ENCODE results near the gene COL18A1.
"Not testable (repeated sequence)": the region's sequence is repeated elsewhere in the genome, so short reads cannot be mapped to it uniquely, and the experiment has no call there.

The COL18A1 gene

DNA sequence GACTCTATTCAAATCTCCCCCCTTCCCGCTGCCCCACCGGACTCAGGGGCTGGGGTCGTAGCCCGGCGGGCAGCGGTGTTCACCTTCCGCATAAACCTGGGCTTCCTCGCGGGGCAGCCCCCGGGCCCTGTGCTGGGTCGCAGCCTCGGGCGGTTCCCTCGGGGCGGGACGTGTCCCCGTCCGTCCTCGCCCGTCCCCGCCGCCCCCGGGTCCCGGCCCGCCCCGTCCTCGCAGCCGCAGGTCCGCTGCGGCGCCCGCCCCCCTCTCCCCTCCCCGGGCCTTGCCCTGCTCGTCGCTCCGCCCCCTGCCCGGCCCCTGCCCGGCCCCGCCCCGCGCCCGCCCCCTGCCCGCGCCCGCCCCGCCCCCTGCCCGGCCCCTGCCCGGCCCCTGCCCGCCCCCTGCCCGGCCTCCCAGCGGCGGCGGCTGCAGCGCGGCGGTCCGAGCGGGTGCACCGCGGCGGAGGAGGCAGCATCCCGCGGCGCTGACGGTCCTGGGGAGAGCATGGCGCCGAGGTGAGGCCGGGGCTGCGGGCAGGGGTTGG lies at the start of gene COL18A1:
Gene COL18A1 (plus strand): TSS at position 436 of the 541 bp plus-strand sequence. CDS start 66 bp downstream, at position 502.
- peak; percentile 90 for DNase-seq

DNA sequence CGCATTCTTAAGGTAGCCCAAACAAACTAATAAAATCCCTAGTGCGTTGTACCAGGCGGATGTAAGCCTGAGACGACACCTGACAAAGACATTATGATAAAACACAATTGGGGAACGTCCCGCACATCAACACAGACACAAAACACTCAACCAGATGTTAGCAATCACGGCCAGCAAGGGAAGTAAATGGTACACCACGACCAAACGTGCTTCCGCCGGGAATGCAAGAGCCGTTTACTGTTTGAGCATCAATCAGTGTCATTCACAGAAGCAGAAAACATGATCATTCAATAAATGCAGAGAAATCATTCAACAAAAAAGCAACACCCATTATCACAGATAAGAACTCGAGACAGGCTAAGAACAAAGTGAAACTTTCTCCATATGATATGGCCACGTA lies 49.4 kb upstream of the COL18A1 start:
- DNase-seq, result no peak

DNA sequence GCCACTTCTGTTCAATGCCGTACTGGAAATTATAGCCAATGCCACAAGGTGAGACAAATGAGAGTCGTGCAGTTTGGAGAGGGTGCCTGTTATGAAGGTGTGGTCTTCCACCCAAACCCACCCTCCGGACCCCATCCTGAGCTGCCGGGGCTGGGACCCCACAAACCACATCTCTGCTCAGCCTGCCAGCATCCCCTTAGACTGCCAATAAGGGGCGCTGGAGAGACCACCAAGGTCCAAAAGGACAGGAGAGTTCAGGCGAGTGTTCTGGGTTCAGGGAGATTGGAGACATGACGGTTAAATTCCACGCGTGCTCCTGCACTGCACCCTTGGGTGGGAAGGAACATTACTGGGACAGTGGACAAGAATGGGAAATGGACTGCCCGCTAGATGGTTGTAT lies 48.7 kb upstream of the COL18A1 start:
- DNase-seq, result no peak

DNA sequence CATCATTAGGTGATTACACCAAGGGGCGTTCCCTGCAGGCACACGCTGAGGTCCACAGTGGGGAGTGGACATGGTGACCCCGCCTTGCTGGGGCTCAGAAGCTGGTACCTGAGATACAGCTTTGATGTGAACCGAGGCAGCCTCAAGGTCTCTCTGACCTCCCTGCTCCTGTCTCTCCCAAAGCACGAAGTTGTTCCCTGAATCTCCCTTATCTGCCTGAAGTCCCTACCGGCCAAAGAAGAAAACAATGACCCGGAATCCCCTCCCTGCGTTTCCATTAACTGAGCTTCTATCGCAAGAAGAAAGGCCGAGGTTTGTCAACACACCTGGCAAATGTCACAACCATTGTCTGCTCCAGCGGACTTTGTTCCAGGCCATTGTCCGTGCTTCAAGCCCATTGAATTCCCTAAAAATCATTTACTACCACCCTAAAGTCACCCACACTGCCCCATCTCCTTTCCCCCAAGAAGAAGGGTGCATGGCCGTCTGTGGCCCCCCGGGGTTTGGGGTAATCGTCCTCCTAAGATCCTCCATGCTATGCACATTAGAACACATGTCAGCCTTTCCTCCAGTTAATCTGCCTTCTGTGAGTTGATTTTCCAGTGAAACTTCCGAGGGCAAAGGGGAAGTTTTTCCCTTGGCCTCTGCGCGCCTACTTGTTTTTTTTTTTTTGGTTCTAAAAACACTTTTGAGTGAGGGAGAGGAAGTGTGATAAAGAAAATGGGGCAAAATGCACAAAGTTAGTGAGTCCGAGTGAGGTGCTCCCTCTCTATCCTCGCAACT lies 48.1 kb upstream of the COL18A1 start:
- no peak for DNase-seq

DNA sequence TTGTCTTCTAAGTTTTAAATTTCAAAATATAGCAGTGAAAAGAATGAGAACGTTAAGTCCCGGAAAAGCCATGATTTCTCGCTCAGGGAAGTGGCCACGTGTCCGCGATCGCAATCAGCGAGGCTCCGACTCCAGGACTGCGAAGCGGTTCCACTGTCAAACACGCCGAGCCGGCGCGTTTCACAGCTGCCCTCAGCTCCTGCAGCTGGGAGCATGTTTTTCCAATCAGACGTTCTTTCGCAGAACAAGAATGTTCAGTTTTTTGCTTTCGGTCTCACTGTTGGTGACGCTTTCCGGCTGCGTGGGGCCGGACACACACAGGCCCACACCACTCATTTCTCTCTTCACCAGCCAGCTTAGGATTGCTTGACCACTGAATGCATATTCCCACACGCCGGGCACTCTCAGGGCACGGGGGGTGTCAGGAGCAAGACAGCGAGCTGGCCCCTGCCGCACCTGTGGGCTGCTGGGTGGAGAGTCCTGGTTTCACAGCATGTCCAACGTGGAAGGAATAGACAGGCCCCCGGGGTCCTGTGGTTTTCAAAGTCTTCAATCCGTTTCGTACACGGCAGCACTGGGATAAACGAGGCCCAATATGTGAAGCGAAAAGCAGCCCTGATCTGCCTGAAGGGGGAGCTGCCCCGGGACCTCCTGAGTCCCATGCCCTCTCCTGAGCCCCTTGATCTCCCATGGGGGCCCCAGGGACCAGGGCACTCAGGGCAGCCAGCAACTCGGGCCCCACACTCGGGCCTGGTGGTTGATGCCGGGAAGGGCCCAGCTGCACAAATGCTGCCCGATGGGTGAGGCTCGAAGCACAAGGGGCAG lies 47.3 kb upstream of the COL18A1 start:
- DNase-seq, result no peak

DNA sequence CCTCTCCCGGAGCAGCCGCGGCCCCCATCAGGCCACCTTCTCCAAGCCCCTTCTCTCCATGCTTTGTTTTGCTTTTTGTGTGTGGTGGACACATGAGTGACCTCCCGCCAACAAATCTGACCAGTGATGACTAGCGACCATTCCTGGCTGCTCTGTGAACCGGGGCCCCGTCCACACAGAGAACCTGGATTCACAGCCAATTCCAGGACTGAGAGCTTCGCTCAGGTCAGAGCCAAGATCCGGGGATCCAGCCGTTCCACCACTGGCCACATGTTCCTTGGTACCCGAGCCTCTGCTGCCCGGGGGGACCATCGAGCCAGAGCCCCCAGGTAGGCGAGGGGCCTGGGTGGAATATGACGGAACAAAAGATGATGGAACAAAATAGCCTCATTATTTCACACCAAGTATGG lies 46.7 kb upstream of the COL18A1 start:
- no peak for DNase-seq

DNA sequence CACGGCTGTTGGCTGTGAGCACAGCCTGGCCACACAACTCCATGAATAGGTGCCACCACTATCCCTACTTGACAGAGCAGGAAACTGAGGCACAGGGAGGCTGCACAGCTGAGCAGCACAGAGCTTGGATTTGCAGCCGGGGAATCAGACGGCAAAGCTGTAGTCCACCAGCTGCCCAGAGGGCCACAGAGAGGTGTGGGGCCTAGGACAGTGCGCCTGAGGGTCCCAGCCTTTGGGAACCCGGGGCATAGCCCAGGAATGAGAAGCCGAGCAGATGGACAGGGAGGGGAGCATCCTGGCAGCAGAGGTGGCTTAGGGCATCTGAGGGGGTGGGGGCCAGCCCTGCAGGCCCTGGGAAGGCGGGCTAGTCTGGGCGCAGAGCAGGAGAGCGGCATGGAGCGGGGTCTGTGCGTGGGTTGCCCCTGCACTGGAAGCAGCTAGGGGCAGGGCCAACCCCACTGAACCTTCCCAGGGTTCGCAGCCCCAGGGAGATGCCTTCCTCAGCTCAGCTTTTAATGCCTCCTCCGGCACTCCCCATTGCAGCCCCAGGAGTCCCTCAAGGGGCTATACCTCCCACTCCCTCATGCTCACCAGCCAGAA lies 46.2 kb upstream of the COL18A1 start:
- DNase-seq, result no peak

DNA sequence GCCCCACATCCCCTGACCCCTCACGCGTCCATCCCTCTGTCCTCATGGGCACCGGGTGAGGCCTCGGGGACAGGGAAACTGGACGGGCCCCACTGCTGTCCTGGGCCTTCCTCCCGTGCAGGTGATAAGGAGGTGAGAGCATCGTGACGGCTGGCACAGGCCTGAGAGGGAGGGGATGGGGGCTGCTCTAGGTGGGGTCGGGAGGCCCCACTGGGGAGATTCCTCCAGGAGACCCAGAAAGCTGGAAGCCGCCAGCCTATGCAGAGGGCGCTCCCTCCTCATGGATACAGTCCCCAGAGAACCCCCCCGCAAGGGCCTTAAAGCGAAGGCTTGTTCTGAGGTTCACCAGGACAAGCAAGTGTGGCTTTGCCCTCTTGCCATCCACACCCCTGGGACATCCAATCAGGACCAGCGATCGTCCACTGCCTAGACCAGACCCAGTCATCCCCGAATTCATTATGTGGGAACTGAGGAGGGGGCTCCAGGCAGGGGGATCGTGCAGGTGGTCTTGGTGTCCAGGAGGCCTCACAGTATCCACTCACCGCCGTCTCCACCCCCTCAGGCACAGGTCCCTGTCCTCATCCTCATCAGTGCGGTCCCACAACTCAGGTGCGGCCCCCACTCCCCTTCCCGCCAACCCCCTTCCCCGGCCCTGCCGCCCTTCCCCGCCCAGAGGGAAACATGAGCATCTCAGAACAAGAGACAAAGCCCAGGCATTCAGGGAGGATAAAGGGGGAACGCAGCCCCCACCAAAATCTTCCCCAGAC lies 45.3 kb upstream of the COL18A1 start:
- no peak for DNase-seq

DNA sequence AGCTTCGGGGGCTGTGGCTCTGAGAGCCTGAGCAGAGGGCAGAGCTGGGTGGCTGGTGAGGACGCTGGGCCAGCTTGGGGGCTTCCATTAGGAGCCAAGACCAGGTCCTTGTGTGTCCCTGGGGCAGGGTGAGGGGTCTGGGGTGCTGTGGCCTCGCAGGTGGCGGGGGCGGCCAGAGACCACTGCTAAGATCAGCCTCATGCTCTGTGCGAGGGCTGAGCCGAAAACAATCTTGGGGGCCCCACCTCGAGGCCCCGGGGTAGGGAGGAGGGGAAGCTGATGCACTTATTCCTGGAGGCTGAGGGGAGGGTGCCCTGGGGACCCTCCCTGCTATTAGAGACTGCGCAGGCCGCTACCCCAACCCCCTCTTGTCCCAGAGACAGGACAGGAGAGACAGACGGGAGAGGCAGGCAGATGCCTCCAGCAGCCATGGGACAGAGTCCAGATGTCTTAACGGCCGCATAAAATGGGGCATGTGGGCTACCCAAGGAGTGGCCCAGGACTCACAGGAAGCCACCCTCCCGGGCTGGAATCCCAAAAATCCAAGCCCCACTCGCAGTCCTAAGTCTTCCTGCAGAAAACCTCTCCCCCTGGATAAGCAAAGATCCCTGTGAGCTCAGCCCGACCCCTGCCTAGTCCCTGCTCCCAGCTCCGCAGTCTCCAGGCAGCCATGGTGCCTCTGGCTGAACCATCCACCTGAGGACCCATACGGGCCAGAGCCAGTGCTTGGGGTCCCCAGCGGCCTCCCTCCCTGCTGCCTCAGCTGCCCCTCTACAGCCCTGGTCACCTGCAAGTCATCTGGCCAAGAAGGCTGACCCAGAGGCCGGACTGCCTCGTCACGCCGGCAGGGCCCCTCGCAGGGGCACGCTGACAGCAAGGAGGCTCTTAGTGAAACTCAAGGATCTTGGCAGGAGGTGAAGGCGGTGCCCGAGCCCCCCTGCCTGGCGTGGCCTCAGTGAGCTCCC lies 43.6 kb upstream of the COL18A1 start:
- peak; percentile 88 for DNase-seq

DNA sequence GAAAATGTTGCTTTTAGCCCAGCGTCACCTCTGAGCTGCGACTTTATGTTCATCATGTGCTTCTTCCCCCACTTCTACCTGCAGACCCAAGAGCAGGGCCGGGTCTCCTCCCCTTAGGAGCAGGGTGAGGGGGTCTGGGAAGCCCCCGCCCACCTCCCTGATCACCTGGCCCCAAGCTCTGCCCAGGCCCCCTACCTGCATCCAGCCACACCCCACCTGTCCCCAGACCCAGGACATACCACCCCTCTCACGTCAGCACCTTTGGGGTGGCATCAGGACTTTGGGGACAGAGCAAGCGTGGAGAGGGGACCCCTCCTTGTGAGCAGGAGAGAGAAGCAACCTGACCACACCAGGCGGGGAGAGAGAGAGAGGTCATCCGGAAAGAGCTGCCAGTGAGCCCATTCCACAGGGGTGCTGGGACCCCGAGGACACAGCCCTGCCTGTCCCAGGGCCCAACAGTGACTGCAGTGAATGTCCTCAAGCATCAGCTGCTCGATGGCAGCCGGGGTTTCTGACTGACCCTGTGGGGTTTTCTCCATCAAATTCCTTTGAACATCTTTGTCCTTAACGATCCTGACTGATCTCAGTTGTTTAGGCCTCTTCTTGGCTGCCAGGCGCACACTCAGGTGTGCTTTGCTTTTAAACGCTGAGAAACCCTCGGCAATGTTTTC lies 42.8 kb upstream of the COL18A1 start:
- no peak for DNase-seq

DNA sequence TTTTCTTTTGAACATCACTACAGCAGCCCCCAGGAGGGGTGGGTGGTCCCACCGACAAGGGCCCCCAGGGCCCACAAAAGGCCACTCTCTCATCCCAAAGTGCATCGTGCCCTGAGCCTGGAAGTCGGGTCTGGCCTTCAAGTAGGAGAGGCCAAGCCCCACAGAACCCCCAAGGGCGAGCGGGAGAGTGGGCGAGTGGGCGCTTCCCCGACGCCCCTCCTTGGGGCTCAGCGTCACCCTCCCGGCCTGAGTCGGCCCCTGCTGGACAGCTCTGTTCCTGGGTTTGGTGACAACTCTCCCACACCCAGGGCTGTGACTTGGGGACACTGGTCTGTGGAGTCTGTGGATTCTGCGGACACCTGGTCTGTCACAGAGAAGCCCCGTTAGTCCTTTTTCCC lies 42.2 kb upstream of the COL18A1 start:
- DNase-seq, result no peak

DNA sequence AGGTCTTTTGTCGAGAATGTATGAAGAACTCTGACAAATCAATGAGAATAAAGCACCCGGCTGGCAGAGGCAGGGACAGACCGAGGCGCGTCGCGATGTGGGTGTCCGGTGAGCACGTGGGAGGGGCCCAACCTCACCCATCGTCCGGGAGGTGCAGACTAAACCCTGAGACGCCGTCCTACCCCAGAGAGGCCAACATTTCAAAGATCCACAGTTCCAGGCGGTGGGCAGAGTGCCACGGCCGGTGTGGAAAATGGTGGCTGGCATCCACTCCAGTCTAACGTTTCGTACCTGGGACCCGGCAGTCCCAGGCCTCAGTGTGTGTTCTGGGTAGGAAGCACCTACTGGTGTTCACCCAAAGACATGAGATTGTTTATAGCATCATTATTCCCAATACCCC lies 41.7 kb upstream of the COL18A1 start:
- not testable (repeated sequence) for DNase-seq

DNA sequence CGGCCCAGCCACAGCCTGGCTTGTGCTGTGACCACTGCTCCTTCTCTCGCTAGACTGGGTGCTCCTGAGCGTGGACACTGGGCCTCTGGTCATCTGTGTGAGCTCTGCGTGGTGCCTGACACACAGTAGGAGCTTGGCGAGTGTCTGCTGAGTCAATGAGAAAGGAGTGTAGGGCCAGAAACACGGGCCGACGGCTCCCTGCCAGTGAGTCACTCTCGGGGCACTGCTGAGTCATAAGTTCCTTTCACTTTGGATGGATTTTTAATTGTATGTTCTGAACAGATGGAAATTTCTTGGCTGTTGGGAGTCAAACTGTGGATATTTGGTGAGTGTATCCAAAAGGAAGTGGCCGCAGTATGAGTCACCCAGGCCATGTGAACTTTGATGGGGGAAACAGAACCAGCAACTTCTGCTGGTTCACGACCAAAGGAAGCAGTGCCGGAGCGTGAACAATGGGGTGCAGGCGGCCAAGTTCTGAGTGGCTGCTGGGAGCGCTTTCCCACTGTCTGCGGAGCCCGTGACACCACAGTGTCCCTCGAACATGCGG lies 41.0 kb upstream of the COL18A1 start:
- DNase-seq, result peak; percentile 95

DNA sequence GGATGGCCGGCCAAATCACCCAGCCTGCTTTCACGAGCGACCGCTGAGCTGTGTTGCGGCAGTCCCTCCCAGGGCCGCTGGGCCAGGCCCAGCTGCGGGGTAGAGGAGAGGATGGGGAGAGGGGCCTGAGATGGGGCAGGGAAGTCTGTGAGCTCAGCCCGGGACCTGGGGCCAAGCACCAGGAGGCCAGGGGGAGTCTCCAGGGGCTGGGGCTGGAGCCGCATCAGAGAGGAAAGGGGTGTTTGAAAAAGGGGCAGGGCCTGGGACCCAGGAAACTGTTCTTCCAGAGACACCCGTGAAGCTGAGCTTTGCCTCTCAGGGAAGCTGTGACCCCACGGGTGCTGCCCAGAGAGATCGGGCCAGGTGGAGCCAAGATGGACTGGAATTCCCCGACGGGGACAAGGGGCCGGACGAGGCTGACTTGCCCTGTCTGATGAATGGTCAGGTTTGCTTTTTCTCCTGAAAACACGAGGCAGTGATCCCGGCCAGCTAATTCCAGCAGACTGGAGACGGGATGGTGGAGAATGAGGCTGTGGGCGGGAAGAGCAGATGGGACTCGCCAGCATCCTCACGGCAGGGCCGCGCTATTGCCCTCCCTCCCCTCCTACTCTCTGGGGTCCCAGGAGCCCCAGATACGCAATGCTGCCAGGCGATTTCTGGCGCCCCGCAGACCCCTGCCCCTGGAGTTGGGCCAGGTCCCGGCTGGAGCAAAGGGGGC lies 40.3 kb upstream of the COL18A1 start:
- DNase-seq, result peak; percentile 71

DNA sequence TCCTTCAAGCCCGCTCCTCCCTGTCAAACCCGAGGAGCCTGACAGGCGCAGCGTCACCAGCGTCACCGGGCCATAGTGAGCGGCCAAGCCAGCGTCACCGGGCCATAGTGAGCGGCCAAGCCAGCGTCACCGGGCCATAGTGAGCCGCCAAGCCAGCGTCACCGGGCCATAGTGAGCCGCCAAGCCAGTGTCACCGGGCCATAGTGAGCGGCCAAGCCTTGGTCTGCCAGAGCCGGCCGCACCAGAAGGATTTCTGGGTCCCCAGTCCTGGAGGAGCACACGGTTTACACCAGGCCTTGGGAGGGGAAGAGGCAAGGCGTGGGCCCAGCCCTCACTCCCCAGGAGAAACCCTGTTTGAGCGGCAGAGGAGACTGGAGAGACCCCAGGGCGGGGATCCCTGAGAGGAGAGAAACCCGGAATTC lies 39.8 kb upstream of the COL18A1 start:
- DNase-seq, result no peak

DNA sequence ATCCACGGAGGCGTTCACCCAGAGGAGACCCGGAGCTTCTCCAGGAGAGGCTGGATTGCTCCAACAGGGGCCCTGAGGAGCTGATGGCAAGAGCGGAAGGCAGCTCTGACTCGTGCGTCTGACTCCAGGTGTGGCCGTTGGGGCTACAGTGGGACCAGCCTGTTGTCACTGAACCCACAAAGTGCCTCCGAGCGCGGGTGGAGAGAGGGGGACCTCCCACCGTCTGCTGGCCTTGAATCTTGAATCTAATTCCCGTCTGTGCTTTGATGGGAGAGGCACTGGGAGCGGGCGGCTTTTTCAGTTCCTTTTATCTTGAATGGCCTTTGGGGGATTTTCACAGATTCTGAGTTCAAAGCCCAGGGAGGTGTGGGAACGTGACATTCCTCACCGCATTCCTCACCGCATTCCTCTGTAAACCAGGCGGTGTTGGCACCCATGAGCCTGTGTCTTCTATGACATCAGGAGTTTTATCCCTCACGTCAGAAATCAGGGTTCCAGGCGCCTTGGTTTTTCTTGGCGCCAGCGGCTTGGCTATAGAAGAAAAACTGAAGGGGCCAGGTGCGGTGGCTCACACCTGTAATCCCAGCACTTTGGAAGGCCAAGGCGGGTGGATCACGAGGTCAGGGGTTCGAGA lies 39.2 kb upstream of the COL18A1 start:
- DNase-seq, result peak; percentile 90

DNA sequence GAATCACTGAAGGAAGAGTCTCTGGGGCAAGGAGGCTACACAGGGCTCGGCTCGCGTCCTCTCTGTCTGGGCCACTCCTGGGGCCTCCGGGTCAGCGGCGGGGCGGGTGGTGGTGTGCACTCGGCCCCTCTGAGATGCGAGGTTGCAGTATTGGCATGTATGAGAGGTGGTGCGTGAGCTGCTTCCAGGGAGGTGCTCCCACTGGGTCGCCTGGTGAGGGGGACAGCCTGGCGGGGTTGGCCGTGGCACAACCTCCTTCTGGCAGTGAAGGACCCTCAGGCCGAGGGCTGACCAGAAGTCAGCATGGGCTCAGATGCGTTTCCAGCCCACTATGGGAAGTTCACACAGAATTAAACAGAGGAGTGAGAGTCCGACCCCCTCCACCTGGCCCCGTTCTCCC lies 38.5 kb upstream of the COL18A1 start:
- no peak for DNase-seq

DNA sequence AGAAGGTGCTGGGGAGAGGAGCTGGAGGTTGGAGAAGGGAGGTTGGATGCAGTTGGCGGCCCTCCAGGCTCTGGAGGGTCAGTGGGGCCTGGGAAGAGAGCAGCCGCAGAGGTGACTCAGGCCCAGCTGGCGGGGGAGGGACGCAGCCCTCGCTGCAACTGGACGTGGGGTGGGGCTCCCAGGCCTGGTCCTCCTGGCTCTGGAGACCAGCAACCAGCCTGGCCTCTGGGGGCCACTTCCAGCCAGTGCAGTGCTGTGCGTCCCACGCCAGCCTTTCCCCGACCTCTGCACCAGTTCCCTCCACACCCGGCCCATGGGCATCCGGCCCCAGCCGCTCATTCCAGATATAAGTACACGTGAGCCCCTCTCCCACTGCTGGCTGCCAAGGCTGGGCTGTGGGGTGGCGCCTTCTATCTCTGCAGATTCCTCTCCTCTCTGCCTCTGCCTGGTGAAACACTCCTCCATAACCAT lies 38.0 kb upstream of the COL18A1 start:
- peak; percentile 93 for DNase-seq
